Activated T-cell treated with anti-CD3 and anti-CD28 coated beads, Interleukin-2, amount 50 U/mL, for 48 hours (primary cell): ENCODE measurements around the gene CALHM6.

ENCODE experiments used
- DNase-seq, 2 experiments: peaks; one replicate each; pipeline ENCODE4 v3.0.0-alpha.2; 2020

Gene CALHM6

GRCh38 chr6:116461331-116461931 is at the start of gene CALHM6:
CALHM6 (plus strand) TSS chr6:116461375; CDS start chr6:116461930, 555 bp downstream.
- DNase-seq = no peak

GRCh38 chr6:116412270-116412669 is 48.9 kb upstream of the CALHM6 start:
- no peak for DNase-seq

GRCh38 chr6:116413357-116413756 is 47.8 kb upstream of the CALHM6 start:
- DNase-seq = no peak

- no peak for DNase-seq
These were observed 43.5 kb upstream of the CALHM6 start for GRCh38 chr6:116417661-116418060.

GRCh38 chr6:116419069-116419786 is 41.9 kb upstream of the CALHM6 start:
- DNase-seq = no peak

GRCh38 chr6:116420341-116420740 is 40.8 kb upstream of the CALHM6 start:
- DNase-seq = no peak

GRCh38 chr6:116422238-116422637 is 38.9 kb upstream of the CALHM6 start:
- no peak for DNase-seq

GRCh38 chr6:116424001-116424400 is 37.2 kb upstream of the CALHM6 start:
- DNase-seq = no peak

- no peak for DNase-seq
These were observed 34.6 kb upstream of the CALHM6 start for GRCh38 chr6:116426551-116426950.

- no peak for DNase-seq
These were observed 32.1 kb upstream of the CALHM6 start for GRCh38 chr6:116429111-116429510.

- no peak for DNase-seq
These were observed 30.3 kb upstream of the CALHM6 start for GRCh38 chr6:116430860-116431259.

- no peak for DNase-seq
These were observed 29.1 kb upstream of the CALHM6 start for GRCh38 chr6:116431964-116432595.

GRCh38 chr6:116433206-116433712 is 27.9 kb upstream of the CALHM6 start:
- no peak for DNase-seq

GRCh38 chr6:116434056-116434725 is 27.0 kb upstream of the CALHM6 start:
- no peak for DNase-seq

- DNase-seq = no peak
These were observed 24.6 kb upstream of the CALHM6 start for GRCh38 chr6:116436586-116436985.

GRCh38 chr6:116437656-116438055 is 23.5 kb upstream of the CALHM6 start:
- DNase-seq = no peak

GRCh38 chr6:116438590-116439448 is 22.4 kb upstream of the CALHM6 start:
- no peak for DNase-seq

GRCh38 chr6:116439522-116440051 is 21.6 kb upstream of the CALHM6 start:
- DNase-seq = no peak

- DNase-seq = no peak
These were observed 18.1 kb upstream of the CALHM6 start for GRCh38 chr6:116443105-116443504.

GRCh38 chr6:116444092-116444491 is 17.1 kb upstream of the CALHM6 start:
- no peak for DNase-seq

- DNase-seq = no peak
These were observed 16.6 kb upstream of the CALHM6 start for GRCh38 chr6:116444575-116444974.

- no peak for DNase-seq
These were observed 16.1 kb upstream of the CALHM6 start for GRCh38 chr6:116445102-116445501.
